HPDE6-E6E7 (cell line): ENCODE data around the gene PDE11A.
A peak's percentile ranks its signal among the peaks of the same experiment; 100 is the strongest.

Experiments used
- DNase-seq: peaks from one replicate; pipeline ENCODE4 v3.0.0; 2011; ENCODE audit warnings: missing footprints; ENCODE audit errors: extremely low spot score

The PDE11A gene

GRCh38 chr2:177817300-177817699 lies 255.3 kb downstream of the PDE11A start:
- DNase-seq = no peak

DNA sequence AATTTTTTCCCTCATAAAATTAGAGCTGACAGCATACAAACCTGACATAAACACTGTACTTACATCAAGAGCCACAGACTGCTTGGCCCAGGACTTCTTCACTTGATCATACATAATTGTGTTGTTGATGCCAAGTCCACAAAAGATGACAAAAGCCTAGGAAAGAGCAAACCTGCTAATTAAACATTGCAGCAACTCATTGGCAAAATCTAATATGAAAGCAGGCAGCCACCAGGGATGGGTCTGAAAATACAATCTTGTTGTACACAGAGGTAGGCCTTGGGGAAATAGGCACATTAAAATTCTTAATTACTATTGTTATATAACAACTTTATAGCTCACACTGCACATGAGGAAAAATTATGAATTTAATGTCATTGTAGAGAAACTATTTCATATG lies 255.8 kb downstream of the PDE11A start:
- no peak for DNase-seq

DNA sequence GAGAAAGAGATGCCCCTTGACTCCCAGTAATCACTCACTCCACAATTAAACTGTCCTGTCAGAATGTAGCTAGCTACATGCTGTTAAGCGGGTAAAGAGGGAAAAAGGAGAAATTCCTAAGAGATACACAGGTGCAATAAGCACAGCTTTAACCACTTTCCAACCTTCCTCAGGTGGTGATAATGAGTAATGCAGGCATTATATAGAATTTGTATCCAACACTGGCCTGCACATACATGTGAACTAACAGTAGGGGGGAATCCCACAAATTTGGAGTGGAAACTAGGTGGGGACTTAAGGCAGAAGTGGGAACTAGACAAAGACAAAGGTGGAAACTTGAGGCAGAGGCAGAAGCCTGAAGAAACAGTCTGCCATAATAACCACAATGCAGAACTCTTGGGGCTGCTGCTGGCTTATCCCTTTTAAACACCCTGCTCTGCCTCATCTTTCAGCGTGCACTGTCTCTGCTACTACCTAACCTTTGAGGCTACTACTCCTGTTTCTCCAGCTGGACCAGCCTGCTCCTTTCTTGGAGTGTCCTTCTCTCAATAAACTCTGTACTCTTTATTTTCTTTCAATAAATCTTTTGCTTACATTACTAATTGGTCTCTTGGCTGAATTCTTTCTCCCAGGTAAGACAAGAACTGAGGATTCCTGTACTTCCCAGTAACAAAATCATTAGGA lies 259.7 kb downstream of the PDE11A start:
- no peak for DNase-seq

DNA sequence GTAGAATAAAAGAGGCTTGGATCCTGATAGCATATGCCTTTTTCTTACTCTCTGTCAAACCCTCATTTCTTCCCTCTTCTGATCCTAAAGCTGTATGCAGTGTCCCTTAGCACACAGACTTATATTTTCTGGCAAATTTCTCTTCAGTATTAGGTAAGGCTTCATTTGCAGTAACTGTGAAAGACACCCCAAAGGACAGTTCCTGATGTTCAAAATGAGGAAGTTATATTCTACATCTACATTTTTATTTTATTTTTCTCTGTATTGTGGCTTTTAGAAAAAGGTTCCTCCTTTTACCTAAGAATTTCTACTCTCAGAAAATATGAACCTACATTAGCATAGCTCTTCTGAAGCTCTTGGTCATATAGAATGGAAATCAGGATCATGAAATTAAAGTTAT lies 261.7 kb downstream of the PDE11A start:
- no peak for DNase-seq

DNA sequence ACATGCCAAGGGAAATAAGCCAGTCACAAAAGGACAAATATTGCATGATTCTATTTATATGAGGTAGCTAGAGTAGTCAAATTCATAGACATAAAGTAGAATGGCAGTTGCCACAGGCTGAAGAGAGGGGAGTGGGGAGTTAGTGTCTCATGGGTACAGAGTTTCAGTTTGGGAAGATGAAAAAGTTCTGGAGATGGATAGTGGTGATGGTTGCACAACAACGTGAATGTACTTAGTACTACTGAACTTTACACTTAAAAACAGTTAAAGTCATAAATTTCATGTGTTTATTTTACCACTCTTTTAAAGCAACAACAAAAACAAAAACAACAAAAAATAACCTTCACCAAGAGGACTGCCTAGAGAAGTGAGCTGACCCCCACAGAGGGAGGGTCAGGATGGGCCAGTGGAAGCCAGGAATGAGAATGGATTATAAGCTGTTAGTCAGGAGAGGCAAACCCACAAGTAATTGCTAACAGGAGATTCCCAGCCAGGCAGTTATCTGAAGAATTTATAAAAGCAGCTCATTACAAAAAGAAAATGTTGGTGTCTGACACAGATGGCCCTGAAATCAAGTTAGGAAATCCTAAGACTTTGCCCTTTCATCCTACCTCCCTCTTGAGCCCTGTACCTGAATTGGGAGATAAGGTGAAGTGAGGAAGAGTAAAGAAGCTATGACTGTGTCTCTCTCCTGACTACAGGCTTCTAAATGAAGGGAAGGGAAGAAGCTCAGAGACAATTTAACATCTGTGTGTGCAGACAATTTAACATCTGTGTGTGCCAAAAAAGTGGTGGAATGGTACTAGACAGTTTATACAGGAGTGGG lies 263.4 kb downstream of the PDE11A start:
- DNase-seq = no peak

DNA sequence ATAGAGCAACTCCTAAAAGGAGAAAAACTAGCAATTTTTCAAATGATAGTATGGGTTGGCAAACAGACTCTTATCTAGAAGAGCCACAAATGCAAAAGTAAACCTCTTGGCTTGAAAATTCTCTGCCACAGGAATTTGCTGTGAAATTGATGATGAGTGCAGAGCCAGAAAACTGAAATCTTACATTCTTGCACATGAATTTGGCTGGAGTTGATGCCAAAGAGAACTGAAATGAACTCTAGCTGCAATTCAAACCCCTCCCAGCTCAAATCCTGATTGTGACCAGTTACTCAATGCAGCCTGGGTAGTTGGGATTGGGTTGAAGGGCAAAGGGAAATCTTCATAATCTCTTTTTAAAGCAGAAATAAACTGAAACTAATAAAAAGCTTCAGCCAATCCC lies 266.6 kb downstream of the PDE11A start:
- DNase-seq = no peak

DNA sequence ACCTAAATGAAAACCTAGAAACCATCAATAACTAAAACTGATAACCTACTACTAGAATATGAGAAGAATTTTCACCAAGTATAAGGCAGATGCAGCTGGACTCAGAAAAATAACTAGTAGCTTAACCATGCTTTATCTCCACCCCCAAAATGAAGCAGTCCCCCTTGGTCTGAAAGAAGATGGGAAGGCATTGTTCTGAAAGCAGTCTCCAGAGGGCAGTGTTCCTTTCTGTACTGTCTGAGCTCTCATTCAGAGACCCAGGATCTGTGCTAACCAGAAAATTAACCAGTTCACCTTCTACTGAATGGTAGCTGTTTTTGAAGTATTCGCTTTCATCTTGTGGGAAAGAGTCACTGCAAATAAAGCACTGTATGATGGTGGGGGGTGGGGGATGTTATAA lies 273.0 kb downstream of the PDE11A start:
- peak; percentile 8 for DNase-seq

DNA sequence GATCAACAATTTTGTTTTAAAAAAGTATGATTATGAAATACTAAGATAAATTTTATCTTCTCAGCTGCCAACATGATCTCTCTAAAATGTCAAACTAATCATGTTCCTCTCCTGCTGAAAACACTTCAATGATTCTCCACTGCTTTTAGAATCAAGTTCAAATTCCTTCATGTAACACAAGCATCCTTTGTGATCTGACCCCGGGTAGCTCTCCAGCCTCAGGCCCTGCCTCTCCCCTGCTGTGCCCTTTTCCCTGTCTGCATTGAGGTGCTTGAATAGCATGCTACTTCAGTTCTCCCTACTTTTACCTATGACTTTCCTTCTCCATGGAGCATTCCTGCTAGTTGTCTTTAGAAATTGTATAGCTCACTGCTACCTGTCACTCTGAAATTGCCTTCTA lies 274.8 kb downstream of the PDE11A start:
- no peak for DNase-seq

DNA sequence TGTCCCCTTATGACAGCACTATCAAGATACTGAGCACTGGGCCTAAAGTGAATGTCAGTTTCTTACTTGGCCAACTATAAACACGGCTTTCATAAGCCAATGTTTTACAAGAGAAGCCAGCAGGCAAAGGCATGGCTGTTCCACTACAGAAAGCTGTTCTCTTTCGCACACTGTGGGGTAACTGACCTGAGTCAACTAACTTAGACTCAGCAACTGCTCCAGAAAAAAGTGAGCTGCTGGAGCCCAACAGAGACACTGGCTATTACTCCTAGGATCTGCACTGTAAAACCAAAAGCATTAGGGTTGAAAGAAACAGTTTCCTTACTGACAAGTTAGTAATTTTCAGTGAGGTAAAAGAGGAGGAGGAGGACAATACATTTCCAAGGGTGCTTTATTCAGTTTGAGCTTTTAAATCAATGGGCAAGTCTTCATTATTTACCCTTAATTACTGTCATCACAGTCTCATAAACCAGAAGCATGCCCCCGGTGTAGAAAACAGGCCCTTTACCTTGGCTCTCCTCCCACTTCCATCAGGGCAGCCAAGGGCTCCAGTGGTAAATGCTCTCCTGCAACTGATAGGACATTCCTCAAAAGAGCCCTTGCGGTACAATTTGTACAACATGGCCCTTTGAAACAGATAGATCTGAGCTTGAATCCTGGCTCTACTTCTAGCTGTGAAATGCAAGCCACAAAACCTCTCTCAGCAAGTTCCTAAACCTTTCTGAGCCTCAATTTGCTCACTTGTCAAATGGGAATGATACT lies 275.7 kb downstream of the PDE11A start:
- no peak for DNase-seq

GRCh38 chr2:177796011-177796410 lies 276.6 kb downstream of the PDE11A start:
- no peak for DNase-seq

DNA sequence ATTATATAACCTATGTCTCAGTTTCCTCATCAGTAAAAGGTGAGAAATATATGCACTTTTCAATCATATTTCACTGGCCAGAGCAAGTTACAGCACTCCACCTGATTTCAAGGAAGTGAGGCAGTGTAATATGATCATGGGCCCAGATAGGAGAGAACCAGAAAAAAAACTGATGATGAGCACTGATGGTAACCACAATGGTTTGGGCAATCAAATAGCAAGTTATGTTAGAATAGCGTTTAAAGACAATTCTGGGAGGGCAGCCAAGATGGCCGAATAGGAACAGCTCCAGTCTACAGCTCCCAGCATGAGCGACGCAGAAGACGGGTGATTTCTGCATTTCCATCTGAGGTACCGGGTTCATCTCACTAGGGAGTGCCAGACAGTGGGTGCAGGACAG lies 287.4 kb downstream of the PDE11A start:
- peak; percentile 15 for DNase-seq

GRCh38 chr2:177784745-177785067 lies 287.9 kb downstream of the PDE11A start:
- DNase-seq = no peak

DNA sequence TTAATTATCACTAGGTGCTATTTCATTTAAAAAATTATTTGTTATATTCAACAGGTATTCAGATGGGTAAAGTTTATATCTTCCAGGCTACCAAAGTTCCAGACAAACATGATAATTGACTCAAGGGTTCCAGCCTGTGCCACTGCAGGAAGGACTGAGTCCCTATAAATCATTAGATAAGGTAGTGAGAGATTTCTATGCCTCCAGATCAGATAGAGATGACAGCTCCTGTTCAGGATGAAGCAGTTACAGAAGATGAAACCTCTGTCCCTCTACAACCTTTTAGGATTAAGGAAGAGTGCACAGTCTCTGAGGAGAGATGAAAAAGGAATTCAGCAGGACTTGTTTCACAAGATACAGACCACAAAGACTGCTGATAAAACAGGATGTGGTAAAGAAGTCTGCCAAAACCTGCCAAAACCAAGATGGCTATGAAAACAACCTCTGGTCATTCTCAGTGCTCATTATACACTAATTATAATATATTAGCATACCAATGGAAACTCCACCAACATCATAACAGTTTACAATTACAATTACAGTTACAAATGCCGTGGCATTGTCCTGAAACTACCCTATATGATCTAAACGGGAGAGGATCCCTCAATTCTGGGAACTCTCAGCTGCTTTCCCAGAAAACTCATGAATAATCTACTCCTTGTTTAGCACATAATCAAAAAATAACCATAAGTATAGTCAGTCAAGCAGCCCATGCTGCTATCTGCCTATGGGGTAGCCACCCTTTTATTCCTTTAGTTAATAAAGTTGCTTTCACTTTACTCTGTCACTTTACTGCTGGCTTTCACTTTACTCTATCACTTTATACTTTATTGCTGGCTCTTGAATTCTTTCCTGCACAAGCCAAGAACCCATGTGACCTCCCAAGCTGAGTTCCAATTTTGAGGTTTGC lies 288.5 kb downstream of the PDE11A start:
- DNase-seq = no peak

GRCh38 chr2:177783091-177783490 lies 289.5 kb downstream of the PDE11A start:
- DNase-seq = no peak

- DNase-seq = no peak
Observed at GRCh38 chr2:177782613-177783012, 290.0 kb downstream of the PDE11A start.

DNA sequence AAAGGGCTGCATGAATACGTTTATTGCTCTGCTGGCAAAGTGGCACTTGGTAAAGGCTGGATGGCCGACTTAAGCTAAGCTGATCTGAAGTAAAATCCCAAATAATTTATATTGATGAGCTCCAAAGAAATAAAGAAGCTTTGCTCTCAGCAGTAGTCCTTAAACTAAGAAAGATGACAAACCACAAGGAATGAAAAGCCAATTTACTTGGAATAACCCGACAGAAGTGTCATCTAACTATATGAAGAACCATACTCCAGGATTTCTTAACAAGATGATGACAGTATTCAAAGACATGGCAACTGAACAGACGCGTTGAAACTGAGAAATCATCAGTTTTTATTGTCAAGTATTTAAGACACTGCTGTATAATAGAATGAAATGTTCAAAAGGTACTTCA lies 294.1 kb downstream of the PDE11A start:
- DNase-seq = no peak

DNA sequence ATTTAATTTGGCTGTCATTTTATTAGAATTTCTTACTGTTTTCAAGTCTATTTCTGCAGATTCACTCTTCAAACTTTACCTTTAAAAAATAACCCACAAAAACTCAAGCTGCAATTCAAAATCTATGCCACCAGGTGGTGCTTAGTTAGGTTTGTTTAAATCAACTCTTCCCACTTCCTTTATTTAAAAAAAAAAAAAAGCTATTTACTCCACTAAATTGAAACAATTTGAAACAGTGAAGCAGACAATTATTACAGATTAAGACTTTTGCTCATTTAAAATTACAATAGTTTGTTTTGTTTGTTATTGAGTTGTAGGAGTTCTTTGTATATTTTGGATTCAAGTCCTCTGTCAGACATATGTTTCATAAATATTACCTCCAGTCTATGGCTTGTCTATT lies 300.0 kb downstream of the PDE11A start:
- no peak for DNase-seq

GRCh38 chr2:177771191-177771590 lies 301.4 kb downstream of the PDE11A start:
- no peak for DNase-seq

DNA sequence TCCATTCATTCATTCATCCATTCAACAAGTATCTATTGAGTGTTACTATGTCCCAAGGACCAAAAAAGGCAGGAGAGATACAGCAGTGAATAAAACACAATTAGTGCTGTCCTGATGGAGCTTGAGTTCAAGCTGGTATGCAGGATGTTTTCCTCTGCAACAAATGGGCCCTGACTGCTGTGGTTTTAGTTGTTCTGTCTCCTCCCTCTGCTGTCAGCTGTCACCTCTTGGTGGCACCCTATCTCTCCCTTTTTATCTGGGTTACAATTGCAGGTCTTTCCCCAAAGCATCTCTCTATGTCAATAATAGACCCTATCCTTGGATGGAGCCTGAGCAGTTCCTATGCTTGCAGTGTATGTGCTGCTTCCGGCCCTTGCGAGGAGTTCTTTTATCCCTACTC lies 304.8 kb downstream of the PDE11A start:
- no peak for DNase-seq

DNA sequence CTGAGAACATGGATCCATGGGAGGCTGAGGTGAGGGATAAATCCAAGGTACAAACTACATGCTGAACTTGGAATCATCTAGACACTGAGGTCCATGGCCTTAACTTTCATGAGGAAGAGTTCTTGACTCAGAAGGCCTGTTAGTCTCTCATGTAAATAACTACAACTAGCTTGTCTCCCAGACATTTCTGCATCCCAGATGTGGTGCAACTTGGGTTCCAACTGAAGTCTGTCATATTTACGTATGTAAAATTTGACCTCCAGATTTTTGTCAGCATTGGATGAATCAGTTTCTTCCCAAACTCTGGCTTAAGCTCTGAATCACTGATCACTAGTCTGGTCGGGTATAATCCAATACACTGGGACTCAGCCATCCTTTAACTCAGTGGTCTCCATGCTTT lies 306.9 kb downstream of the PDE11A start:
- no peak for DNase-seq

- peak; percentile 54 for DNase-seq
Observed at GRCh38 chr2:177763531-177764265, 308.9 kb downstream of the PDE11A start.
